HG02852 (cell line): ENCODE measurements around the gene PLEKHF1.

Source experiments
- ATAC-seq: cut with Tn5 transposase; IDR thresholded peaks from one replicate; pipeline ENCODE4 v1.9.1; 2021; ENCODE audit warnings: mild to moderate bottlenecking, moderate library complexity; ENCODE audit not compliant: unreplicated experiment

PLEKHF1 gene

GRCh38 chr19:29677001-29677817 lies 11.9 kb downstream of the PLEKHF1 start:
- no peak for ATAC-seq

DNA sequence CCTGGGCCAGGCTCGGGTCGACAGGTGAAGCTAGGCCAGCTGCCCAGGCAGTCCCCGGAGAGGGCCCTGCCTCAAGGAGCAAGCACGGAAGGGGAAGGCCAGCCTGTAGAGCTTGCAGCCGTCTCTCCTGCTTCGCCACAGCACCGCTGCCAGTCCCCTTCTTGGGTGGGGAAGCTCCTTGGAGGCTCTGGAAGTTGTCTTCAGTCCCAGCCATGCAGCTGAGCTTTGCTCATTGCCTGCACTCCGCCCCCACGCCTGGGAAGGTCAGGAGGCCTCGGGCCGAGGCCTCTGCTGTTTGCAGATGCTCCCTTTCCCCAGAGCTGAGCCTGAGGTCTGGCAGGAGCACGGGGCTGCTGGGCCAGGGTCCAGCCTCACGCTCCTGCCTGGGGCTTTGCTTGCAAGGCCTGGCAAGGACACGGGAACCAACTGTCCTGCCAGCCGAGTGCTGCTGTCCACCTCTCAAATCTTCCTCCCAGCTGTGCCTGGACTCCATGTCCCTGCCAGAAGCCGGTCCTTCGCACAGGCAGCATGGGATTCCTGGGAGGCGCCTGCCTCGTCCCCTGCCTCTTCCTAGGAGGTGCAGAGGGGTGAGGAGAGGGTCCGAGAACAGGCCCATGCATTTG lies 13.3 kb downstream of the PLEKHF1 start:
- ATAC-seq = no peak

DNA sequence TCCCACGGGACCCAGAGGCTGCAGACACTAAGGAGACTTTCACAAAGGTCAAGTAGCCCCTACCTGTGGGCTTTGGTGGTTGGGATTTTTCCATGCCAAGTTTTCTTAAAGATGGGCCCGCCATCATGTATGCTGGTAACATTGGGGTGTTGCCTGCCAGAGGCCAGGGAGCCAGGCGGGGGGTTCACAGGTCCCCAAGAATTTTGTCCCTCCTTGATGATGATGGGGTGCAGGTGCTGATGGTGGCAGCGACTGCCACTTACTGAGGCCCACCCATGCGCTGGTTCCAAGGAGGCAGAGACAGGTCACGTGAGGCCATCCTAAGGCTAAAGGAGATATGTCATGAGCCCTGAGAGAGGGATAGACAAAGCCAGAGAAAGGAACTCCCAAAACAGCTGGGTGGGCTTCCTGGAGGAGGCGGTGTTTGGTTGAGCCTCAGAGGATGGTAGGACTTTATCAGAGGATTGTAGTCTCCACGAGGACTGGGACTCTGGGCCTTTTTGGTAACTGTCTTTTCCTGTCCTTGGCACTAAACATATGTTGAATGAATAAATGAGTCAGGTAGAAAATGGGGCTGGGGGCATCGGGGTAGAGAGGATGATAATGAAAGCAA lies 14.4 kb downstream of the PLEKHF1 start:
- ATAC-seq = no peak

- ATAC-seq = no peak
Measured at GRCh38 chr19:29680447-29680846, 15.2 kb downstream of the PLEKHF1 start.

DNA sequence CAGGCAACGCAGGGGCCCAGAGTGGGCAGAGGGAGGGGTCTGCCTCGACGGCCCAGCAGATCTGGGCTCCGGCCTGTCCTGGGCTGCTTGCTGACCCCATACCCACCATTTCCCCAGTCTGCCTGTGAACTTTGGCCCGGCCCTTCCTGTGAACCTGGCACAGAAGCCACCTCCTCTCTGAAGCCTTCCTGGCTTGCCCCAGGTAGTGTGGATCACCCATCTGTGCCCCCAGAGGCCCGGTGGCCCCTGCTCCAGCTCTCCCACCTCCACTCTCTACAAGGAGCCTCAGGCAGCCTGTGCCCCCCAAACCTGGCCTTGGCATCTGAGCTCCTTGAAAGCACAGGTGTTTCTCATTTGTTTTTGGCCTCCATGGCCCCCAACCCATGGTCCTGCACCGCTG lies 15.7 kb downstream of the PLEKHF1 start:
- ATAC-seq = no peak

DNA sequence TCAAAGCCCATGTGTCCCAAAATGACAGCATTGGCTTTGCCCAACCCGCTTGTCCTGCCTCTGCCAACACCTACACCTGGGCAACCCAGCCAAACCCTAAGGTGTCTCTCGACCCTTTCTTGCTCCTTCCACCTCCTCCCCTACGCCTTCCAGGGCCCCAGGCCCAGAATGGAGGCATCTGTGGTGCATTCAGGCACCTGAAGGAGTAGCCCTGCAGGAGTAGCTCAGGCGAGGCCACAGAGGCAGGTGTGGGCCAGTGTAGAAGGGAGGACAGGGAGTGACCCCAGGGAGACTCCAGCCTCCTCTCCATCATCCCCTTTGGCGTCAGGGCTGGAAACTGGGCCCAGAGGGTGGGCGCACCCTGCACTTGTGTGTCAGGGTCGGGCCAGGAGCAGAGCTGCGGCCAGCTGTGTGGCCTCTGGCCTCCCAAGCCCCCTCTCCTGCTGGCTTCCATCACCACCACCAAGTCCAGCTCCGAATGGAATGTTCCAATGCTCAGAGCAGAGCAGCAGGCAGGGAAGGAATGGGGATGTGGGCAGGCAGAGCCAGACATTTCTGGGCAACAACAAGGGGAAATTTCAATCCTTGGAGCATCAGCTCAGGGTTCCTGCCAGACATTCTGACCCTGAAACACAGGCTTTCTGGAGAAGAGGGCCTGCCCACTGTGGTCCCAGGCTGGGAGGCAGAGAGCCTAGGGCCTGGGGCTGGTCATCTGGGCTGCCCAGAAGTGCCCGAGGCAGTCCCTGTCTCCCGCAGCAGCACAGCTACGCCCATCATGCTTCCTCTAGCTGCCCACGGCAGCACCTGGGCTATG lies 16.4 kb downstream of the PLEKHF1 start:
- ATAC-seq = no peak

- ATAC-seq = no peak
Measured at GRCh38 chr19:29682236-29682895, 17.1 kb downstream of the PLEKHF1 start.

DNA sequence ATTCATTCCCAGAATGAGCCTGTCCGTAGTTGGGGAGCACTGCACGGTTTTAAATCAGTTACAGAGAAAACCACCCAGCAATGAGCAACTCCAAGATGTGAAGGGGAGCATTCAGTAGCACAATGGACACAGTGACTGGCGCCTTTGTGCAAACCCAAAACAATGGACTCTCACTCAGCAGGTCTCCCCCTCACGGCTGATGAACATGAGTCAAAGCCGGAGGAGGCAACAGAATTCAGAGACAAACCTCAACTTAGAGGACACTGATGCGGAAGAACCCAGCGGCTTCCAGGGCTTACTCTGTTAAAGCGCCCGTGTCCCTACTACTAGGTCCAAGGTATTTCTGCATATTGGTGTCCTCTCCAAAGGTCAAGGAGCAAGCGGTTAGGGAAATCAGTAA lies 17.7 kb downstream of the PLEKHF1 start:
- ATAC-seq = no peak

DNA sequence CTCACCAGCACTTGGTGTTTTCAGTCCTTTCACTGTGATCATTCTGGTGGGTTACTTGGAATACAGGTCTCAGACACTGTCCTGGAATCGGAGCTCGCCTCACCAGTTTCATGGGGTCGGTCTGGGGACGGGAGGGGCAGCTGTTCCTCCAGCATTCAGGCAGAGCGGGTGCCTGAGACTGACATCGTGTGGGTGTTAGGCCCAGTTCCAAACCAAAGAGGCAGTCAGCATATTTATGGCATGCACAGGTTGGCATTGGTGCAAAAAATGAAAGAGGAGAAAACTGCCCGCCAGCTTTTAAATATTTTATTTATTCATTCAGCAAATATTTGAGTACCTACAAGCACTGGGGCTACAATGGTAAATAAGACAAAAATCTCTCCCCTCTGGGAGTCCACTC lies 20.1 kb downstream of the PLEKHF1 start:
- no peak for ATAC-seq

DNA sequence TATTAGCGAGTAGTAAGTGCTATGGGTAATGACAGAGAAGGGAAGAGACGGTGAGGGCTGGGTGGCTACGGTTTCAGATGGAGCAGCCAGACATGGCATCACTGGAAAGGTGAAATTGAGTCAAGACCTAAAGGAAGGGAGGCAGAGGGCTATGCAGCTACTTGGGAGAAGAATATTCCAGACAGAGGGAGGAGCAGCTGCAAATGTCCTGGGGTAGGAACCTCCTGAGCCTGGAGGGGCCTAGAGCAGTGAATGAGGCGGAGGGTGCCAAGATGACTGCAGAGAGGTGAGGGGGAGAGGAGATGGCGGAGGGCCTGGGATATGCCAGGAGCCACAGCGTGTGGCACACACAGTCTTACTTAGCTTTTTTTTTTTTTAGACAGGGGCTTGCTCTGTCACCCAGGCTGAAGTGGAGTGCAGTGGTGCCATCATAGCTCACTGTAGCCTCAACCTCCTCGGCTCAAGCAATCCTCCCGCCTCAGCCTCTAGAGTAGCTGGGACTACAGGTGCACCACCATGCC lies 21.1 kb downstream of the PLEKHF1 start:
- no peak for ATAC-seq

- ATAC-seq = no peak
Measured at GRCh38 chr19:29687244-29687896, 22.1 kb downstream of the PLEKHF1 start.

GRCh38 chr19:29687897-29688728 lies 22.9 kb downstream of the PLEKHF1 start:
- ATAC-seq = no peak

DNA sequence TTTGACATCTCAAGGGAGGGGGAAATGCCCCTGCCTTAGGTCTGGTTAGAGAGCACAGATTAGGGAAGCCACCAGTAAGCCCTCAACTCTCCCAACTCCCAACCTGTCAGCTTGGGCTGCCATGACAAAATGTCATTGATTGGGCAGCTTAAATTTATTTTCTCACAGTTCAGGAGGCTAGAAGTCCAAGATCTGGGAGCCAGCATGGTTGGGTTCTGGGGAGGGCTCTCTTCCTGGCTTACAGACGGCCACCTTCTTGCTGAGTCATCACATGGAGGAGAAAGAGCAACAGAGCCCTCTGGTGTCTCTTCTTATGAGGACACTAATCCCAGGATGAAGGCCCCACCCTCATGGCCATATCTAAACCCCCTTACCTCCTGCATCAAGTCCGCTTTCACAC lies 25.6 kb downstream of the PLEKHF1 start:
- ATAC-seq = no peak

DNA sequence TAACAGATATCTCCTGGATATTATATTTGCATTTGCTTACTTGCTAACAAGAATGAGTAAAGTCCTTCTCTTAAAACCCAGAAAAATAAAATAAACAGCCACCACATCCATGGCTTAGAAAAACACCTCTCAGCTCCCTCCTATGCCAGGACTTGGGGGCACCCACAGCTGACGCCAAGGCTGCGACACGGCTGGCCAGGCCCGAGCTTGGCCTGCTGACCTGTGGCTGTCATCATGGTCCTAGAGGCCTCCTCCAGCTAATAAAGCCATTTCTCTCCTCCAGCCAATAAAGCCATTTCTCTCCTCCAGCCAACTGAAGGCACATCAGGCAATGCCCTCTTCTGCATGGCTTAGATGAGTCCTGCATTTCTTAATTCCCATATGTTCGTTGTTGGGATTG lies 28.9 kb downstream of the PLEKHF1 start:
- ATAC-seq = no peak

- peak; percentile 80 for ATAC-seq
Measured at GRCh38 chr19:29694669-29695627, 29.7 kb downstream of the PLEKHF1 start.

DNA sequence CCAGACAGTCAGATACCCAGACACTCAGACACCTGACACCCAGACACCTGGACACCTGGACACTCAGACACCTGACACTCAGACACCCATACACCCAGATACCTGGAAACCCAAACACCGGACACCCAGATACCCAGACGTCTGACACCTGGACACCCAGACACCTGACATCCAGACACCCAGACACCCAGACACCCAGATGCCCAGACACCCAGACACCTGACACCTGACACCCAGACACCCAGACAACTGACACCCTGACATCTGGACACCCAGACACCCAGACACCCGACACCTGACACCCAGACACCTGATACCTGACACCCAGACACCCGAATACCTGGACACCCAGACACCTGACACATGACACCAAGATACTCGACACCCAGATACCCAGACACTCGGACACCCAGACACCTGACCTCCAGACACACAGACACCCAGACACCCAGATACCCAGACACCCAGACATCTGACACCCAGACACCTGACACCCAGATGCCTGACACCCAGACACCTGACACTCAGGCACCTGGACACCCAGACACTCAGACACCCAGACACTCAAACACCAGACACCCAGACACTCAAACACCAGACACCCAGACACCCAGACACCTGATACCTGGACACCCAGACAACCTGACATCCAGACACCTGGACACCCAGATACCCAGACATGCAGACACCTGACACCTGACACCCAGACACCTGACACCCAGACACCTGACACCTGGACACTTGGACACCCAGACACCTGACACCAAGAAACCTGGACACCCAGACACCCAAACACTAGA lies 30.7 kb downstream of the PLEKHF1 start:
- no peak for ATAC-seq

DNA sequence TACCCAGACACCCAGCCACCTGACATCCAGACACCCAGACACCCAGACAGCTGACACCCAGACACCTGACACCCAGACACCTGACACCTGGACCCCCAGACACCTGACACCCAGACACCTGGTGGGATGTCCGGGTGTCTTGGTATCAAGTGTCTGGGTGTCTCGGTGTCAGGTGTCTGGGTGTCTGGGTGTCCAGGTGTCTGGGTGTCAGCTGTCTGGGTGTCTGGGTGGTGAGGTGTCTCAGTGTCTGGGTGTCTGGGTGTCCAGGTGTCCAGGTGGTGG lies 31.2 kb downstream of the PLEKHF1 start:
- no peak for ATAC-seq
